Measurements from ENCODE around the gene DEFB131A.
"Not testable (repeated sequence)": the region's sequence is repeated elsewhere in the genome, so short reads cannot be mapped to it uniquely, and the experiment has no call there.

The DEFB131A gene

DNA sequence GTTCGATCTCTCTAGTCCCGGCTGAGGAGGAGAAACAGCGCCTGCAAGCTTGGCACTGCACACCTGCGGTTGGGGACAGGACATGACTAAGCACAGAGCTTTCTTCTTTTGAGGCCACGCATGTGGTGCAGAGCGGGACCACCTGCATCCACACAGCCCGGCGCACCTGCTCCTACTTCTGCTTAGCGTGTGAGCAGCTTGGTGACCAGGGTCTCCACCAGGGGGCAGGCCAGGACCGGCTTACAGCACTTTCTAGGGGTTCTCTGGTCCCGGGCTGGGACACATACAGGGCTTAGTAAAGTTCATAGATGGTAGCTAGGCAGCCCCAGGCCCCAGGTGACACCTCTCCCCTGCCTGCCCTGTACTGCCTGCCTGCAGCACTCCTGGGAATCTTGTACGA lies 51.2 kb downstream of the DEFB131A start:
- not testable (repeated sequence) for FAIRE-seq

DNA sequence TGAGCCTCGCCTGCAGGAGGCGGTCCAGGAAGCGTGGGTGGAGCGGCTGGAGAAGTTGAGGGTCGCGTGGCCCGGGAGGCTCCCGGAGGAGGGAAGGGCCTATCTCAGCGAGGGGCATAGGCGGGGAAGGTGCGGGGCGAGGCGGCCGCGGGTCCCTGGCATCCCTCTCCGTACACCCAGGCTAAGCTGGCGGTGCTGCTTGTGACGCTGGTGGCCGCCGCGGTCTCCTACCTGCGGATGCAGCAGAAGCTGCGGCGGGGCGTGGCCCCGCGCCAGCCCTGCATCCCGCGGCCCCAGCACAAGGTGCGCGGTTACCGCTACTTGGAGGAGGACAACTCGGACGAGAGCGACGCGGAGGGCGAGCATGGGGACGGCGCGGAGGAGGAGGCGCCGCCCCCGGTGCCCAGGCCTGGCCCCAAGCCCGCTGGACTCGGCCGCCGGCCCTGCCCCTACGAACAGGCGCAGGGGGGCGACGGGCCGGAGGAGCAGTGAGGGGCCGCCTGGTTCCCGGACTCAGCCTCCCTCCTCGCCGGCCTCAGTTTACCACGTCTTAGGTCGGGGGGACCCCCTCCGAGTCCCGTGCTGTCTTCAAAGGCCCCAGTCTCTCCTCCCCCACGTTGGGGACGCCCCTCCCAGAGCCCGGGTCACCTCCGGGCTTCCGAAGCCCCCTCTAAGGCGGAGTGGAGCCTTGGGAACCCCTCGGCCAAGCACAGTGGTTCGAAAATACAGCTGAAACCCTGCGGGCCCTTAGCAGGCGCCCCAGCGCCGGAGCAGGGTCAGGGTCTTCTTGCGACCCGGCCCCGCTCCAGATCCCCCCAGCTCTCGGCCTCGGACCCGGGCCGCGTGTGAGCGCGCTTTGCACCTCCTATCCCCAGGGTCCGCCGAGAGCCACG lies 53.6 kb downstream of the DEFB131A start:
- not testable (repeated sequence) for FAIRE-seq

DNA sequence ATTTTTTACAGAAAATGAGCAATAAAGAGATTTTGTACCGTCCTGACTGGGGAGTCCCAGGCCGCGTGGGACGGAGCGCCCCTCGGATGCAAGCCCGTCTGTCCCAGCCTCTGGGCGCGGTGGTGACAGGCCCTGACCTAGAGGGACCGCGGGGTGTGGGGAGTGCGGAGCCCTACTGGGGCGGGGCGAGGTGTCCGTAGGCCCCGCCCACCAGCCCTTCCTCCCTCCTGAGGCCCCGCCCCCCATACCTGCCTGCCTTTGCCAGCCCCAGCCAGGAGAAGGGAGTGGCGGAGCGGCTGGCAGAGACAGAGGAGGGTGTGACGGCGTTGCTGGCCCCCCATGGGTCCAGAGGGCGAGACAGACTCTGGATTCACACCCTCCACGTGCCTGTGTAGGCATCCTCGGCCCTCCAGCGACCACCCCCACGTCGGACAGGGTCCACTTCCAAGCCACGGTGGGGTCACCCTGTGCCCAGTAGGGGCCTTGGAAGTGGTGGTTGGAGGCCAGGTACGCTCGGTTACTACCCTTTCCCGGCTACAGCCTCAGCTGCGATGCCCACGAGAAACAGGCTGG lies 54.3 kb downstream of the DEFB131A start:
- FAIRE-seq = not testable (repeated sequence)

DNA sequence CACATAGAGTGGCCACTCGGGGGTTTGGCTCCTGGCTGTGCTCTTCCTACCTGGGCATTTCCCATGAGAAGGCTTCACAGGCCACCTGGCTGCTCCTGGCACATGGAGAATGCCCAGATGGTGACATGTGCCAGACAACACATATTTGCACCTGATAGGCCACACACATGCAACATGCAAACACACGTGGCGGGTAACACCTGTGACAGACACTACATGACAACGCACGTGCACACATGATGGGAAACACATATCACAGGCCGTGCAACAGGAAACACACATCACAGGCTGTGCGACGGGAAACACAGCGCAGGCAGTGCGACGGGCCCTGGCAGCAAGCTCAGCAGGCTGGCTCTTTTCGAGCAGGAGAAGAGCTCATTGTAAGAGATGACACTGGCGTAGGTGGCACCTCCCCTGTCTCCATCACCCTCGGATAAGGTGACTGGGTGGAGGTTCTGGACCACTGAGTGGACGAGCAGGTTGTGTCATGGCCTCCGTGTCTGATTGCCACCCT lies 55.8 kb downstream of the DEFB131A start:
- FAIRE-seq = not testable (repeated sequence)

All from G401.6 (cell line).